GM18868 (cell line): ENCODE results near the gene ZNF217.
"Not testable (repeated sequence)": the region's sequence is repeated elsewhere in the genome, so short reads cannot be mapped to it uniquely, and the experiment has no call there.

ENCODE experiments used
- ATAC-seq: cut with Tn5 transposase; IDR thresholded peaks from one replicate; pipeline ENCODE4 v1.9.1; 2021; ENCODE audit warnings: mild to moderate bottlenecking, moderate library complexity; ENCODE audit not compliant: unreplicated experiment

ZNF217 gene

GRCh38 chr20:53598140-53599043, 4.8 kb upstream of the ZNF217 start:
- peak; percentile 32 for ATAC-seq

GRCh38 chr20:53597521-53598120, 4.0 kb upstream of the ZNF217 start:
- ATAC-seq, result no peak

GRCh38 chr20:53597030-53597482, 3.4 kb upstream of the ZNF217 start:
- ATAC-seq, result no peak

- ATAC-seq, result not testable (repeated sequence)
These were observed 2.8 kb upstream of the ZNF217 start for GRCh38 chr20:53596189-53597001.

GRCh38 chr20:53595742-53596141, 2.1 kb upstream of the ZNF217 start:
- ATAC-seq, result not testable (repeated sequence)

GRCh38 chr20:53595018-53595378, 1.4 kb upstream of the ZNF217 start:
- ATAC-seq, result no peak

GRCh38 chr20:53594068-53595017, 704 bp upstream of the ZNF217 start:
- peak; percentile 63 for ATAC-seq

- ATAC-seq, result no peak
These were observed 610 bp downstream of the ZNF217 start for GRCh38 chr20:53592992-53593465.

GRCh38 chr20:53592454-53592991, 1.1 kb downstream of the ZNF217 start:
- not testable (repeated sequence) for ATAC-seq

GRCh38 chr20:53591941-53592441, 1.6 kb downstream of the ZNF217 start:
- ATAC-seq, result not testable (repeated sequence)

- ATAC-seq, result not testable (repeated sequence)
These were observed 2.4 kb downstream of the ZNF217 start for GRCh38 chr20:53591206-53591741.

- ATAC-seq, result not testable (repeated sequence)
These were observed 3.0 kb downstream of the ZNF217 start for GRCh38 chr20:53590608-53591007.

- not testable (repeated sequence) for ATAC-seq
These were observed 3.5 kb downstream of the ZNF217 start for GRCh38 chr20:53590122-53590521.

GRCh38 chr20:53589321-53590065, 4.1 kb downstream of the ZNF217 start:
- ATAC-seq, result not testable (repeated sequence)

- not testable (repeated sequence) for ATAC-seq
These were observed 6.4 kb downstream of the ZNF217 start for GRCh38 chr20:53587157-53587703.

GRCh38 chr20:53586640-53587039, 7.0 kb downstream of the ZNF217 start:
- ATAC-seq, result no peak

GRCh38 chr20:53585910-53586309, 7.7 kb downstream of the ZNF217 start:
- ATAC-seq, result not testable (repeated sequence)

- ATAC-seq, result peak; percentile 36
These were observed 8.6 kb downstream of the ZNF217 start for GRCh38 chr20:53585004-53585569.
